A549 treated with DMSO at 1 μM for 4 hours (cell line): ENCODE results near the gene NOD2. TPM values are rescaled to one million over a fixed set of nuclear protein-coding genes. Genes with fewer than 3 reads are reported as not detected.

Source experiments
- total RNA-seq: library from RNA; stranded (reverse); fragments of 200-300 nt; extraction: Qiagen RNA extraction; gene quantifications from 5 replicates; pipeline ENCODE4 v1.2.3, GENCODE V29; 2022; ENCODE audit warnings: low read depth

NOD2 gene
- not detected in 5 replicates for total RNA-seq

GRCh38 chr16:50692999-50693781, at the start of gene NOD2:
Gene NOD2 (plus strand): TSS chr16:50693606. CDS start chr16:50699496, 5,890 bp downstream.

GRCh38 chr16:50681021-50681885, 12.2 kb upstream of the NOD2 start, which contains the start of gene SNX20:
Gene SNX20 (minus strand): TSS chr16:50681312. CDS start chr16:50677526, 3,786 bp downstream.

GRCh38 chr16:50741781-50742575, 48.6 kb downstream of the NOD2 start, which contains the start of gene CYLD:
Gene CYLD (plus strand): TSS chr16:50742086. CDS start chr16:50749699, 7,613 bp downstream.

Other genes starting within 250 kb of the NOD2 start
- 0.10 to 0.68 TPM (median 0.27 TPM) in 5 replicates for gene NKD1, start 145.2 kb upstream of the NOD2 start, total RNA-seq
- gene SNX20, start 12.3 kb upstream of the NOD2 start, total RNA-seq, result not detected in 5 replicates
- gene CYLD, start 48.5 kb downstream of the NOD2 start, total RNA-seq, result 14.0 to 19.0 TPM (median 18.1 TPM) in 5 replicates